GM19397 (cell line): Measurements from ENCODE around the gene POU2AF3.
A peak's percentile ranks its signal among the peaks of the same experiment; 100 is the strongest.
"Not testable (repeated sequence)": the region's sequence is repeated elsewhere in the genome, so short reads cannot be mapped to it uniquely, and the experiment has no call there.

Experiments
- ATAC-seq: cut with Tn5 transposase; IDR thresholded peaks from one replicate; pipeline ENCODE4 v1.9.1; 2021; ENCODE audit warnings: mild to moderate bottlenecking, moderate library complexity; ENCODE audit not compliant: unreplicated experiment

Gene POU2AF3

GRCh38 chr11:111299101-111300026, 1.0 kb downstream of the POU2AF3 start:
- peak; percentile 55 for ATAC-seq

- ATAC-seq: no peak
Measured at GRCh38 chr11:111300569-111300968, 2.2 kb downstream of the POU2AF3 start.

GRCh38 chr11:111301004-111301841, 2.9 kb downstream of the POU2AF3 start:
- no peak for ATAC-seq

- no peak for ATAC-seq
Measured at GRCh38 chr11:111301842-111302118, 3.4 kb downstream of the POU2AF3 start.

- no peak for ATAC-seq
Measured at GRCh38 chr11:111302298-111302697, 4.0 kb downstream of the POU2AF3 start.

- no peak for ATAC-seq
Measured at GRCh38 chr11:111303461-111303860, 5.1 kb downstream of the POU2AF3 start.

- no peak for ATAC-seq
Measured at GRCh38 chr11:111305162-111305802, 6.9 kb downstream of the POU2AF3 start.

- ATAC-seq: no peak
Measured at GRCh38 chr11:111305876-111306275, 7.5 kb downstream of the POU2AF3 start.

- ATAC-seq: no peak
Measured at GRCh38 chr11:111306321-111306720, 8.0 kb downstream of the POU2AF3 start.

GRCh38 chr11:111307472-111308108, 9.2 kb downstream of the POU2AF3 start:
- no peak for ATAC-seq

GRCh38 chr11:111308140-111308539, 9.8 kb downstream of the POU2AF3 start:
- no peak for ATAC-seq

- no peak for ATAC-seq
Measured at GRCh38 chr11:111309215-111309915, 11.0 kb downstream of the POU2AF3 start.

- ATAC-seq: no peak
Measured at GRCh38 chr11:111310088-111310487, 11.7 kb downstream of the POU2AF3 start.

- no peak for ATAC-seq
Measured at GRCh38 chr11:111310723-111311122, 12.4 kb downstream of the POU2AF3 start.

GRCh38 chr11:111312076-111312475, 13.7 kb downstream of the POU2AF3 start:
- ATAC-seq: no peak

GRCh38 chr11:111319296-111319695, 20.9 kb downstream of the POU2AF3 start:
- no peak for ATAC-seq

GRCh38 chr11:111320199-111320598, 21.9 kb downstream of the POU2AF3 start:
- ATAC-seq: not testable (repeated sequence)

- no peak for ATAC-seq
Measured at GRCh38 chr11:111320728-111321568, 22.6 kb downstream of the POU2AF3 start.

- no peak for ATAC-seq
Measured at GRCh38 chr11:111322534-111322933, 24.2 kb downstream of the POU2AF3 start.
